ENCODE results near the gene ZNF423. TPM values are rescaled to one million over a fixed set of nuclear protein-coding genes. Genes with fewer than 3 reads are reported as not detected.

Gene ZNF423
- total RNA-seq, 1 experiment from 2014 or later: 11.1 TPM

DNA sequence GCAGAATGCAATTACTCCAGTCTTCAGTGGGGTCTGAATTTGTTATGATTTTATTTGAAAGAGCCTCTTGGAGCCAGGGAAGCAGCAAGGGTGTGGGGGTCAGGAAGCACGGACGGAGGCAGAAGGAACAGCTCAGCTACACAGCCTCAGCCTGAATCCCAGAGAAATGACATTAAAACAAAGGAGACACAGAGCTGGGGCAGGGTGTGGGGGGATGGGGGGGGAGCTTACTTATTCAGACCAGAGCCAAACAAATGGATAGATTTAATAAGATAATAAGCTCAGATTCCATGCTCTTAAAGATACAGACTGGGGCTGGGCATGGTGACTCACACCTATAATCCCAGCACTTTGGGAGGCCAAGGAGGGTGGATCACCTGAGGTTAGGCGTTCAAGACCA is 195.3 kb downstream of the ZNF423 start:
- TF ChIP-seq EZH2 (IDR thresholded peaks at IDR 0.05; ENCODE audit: borderline replicate concordance, low read depth, low read length, poor library complexity, severe bottlenecking): no peak
- TF ChIP-seq, protein P1, sequence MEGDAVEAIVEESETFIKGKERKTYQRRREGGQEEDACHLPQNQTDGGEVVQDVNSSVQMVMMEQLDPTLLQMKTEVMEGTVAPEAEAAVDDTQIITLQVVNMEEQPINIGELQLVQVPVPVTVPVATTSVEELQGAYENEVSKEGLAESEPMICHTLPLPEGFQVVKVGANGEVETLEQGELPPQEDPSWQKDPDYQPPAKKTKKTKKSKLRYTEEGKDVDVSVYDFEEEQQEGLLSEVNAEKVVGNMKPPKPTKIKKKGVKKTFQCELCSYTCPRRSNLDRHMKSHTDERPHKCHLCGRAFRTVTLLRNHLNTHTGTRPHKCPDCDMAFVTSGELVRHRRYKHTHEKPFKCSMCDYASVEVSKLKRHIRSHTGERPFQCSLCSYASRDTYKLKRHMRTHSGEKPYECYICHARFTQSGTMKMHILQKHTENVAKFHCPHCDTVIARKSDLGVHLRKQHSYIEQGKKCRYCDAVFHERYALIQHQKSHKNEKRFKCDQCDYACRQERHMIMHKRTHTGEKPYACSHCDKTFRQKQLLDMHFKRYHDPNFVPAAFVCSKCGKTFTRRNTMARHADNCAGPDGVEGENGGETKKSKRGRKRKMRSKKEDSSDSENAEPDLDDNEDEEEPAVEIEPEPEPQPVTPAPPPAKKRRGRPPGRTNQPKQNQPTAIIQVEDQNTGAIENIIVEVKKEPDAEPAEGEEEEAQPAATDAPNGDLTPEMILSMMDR (conservative IDR thresholded peaks at IDR 0.05; ENCODE audit: low read depth, low read length): no peak
- intact Hi-C loops (cut with micrococcal nuclease; ENCODE audit: unreplicated experiment): no loop called here
- Histone ChIP-seq H3K36me3 (ENCODE audit: insufficient read depth, low read length, poor library complexity, severe bottlenecking) (no peaks in the 10 kb centered on the region), H3K27ac (ENCODE audit: low read depth, low read length, poor library complexity, severe bottlenecking) (no peak overlapping the region), H3K4me3 (ENCODE audit: low read depth, low read length, poor library complexity, severe bottlenecking) (no peak overlapping the region), H3K4me1 (ENCODE audit: insufficient read depth, low read length, poor library complexity, severe bottlenecking) (no peaks in the 10 kb centered on the region), H3K27me3 (replicated peaks; ENCODE audit: insufficient read depth, low read depth, low read length, poor library complexity) (no peaks in the 10 kb centered on the region), H3K9me3 (ENCODE audit: low read depth, low read length, poor library complexity, severe bottlenecking) (no peaks in the 10 kb centered on the region)
- DNase-seq (ENCODE audit: low spot score): peak; percentile 10
- CTCF ChIA-PET: no interaction called here
- POLR2A ChIA-PET (ENCODE audit: low non-redundant PET): no interaction called here
- BruUV-seq (replicated peaks): no TSS peak

- no peak overlapping the region for H3K27ac ChIP-seq (ENCODE audit: low read depth, low read length, poor library complexity, severe bottlenecking)
Measured at GRCh38 chr16:49659356-49659755, 196.6 kb downstream of the ZNF423 start.

DNA sequence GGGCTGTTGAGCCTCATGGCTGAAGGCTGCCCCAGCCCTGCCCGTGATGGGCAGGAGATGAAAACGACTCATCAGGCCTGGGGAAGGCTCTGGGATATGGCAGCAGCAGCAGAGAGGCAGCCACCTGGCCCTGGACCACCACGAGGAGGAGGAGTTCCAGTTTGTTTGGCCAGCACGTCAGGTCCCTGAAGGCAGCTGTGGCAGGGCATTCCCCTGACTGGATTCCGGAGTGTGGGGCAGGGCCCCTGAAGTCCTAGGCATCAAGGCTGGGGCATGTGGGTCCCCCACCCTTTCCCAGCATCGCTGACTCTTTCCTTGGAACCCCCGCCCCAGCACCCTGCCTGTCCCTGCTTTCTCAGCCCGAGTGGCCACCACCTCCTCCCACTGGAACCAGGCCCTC is 197.4 kb downstream of the ZNF423 start:
- BruUV-seq (replicated peaks): no TSS peak
- H3K27ac ChIP-seq (ENCODE audit: low read depth, low read length, poor library complexity, severe bottlenecking): no peak overlapping the region
- TF ChIP-seq, protein P1 (conservative IDR thresholded peaks at IDR 0.05; ENCODE audit: low read depth, low read length): no peak
- H3K4me1 ChIP-seq (ENCODE audit: insufficient read depth, low read length, poor library complexity, severe bottlenecking): no peaks in the 10 kb centered on the region
- POLR2A ChIA-PET (ENCODE audit: low non-redundant PET): no interaction called here
- CTCF ChIA-PET: no interaction called here
- no peaks in the 10 kb centered on the region for H3K27me3 ChIP-seq (replicated peaks; ENCODE audit: insufficient read depth, low read depth, low read length, poor library complexity)
- intact Hi-C loops (cut with micrococcal nuclease; ENCODE audit: unreplicated experiment): no loop called here
- no peaks in the 10 kb centered on the region for H3K9me3 ChIP-seq (ENCODE audit: low read depth, low read length, poor library complexity, severe bottlenecking)
- DNase-seq (ENCODE audit: low spot score): no peak
- no peaks in the 10 kb centered on the region for H3K36me3 ChIP-seq (ENCODE audit: insufficient read depth, low read length, poor library complexity, severe bottlenecking)
- H3K4me3 ChIP-seq (ENCODE audit: low read depth, low read length, poor library complexity, severe bottlenecking): no peak overlapping the region

More at GRCh38 chr16:49659356-49659755, 196.6 kb downstream of the ZNF423 start:
- H3K9me3 ChIP-seq (ENCODE audit: low read depth, low read length, poor library complexity, severe bottlenecking): no peaks in the 10 kb centered on the region
- H3K4me3 ChIP-seq (ENCODE audit: low read depth, low read length, poor library complexity, severe bottlenecking): no peak overlapping the region
- H3K27me3 ChIP-seq (replicated peaks; ENCODE audit: insufficient read depth, low read depth, low read length, poor library complexity): no peaks in the 10 kb centered on the region
- no peaks in the 10 kb centered on the region for H3K36me3 ChIP-seq (ENCODE audit: insufficient read depth, low read length, poor library complexity, severe bottlenecking)
- DNase-seq (ENCODE audit: low spot score): no peak
- CTCF ChIA-PET: no interaction called here
- POLR2A ChIA-PET (ENCODE audit: low non-redundant PET): no interaction called here
- no TSS peak for BruUV-seq (replicated peaks)
- TF ChIP-seq EZH2 (IDR thresholded peaks at IDR 0.05; ENCODE audit: borderline replicate concordance, low read depth, low read length, poor library complexity, severe bottlenecking): no peak
- TF ChIP-seq, protein P1 (conservative IDR thresholded peaks at IDR 0.05; ENCODE audit: low read depth, low read length): no peak
- no peaks in the 10 kb centered on the region for H3K4me1 ChIP-seq (ENCODE audit: insufficient read depth, low read length, poor library complexity, severe bottlenecking)
- intact Hi-C loops (cut with micrococcal nuclease; ENCODE audit: unreplicated experiment): no loop called here
